Esophagus (tissue), 2 donors: ENCODE results near the gene ISOC1. TPM values are rescaled to one million over a fixed set of nuclear protein-coding genes. Genes with fewer than 3 reads are reported as not detected.
A peak's percentile ranks its signal among the peaks of the same experiment; 100 is the strongest.

Experiments used
- H3K27ac ChIP-seq, 2 donors: one replicate each; pipeline ENCODE4 v1.5.1; 2013; ENCODE audit warnings: low read depth in 2 of 2, mild to moderate bottlenecking in 2 of 2, inconsistent platforms in 1 of 2, low read length in 1 of 2, moderate library complexity in 1 of 2
- H3K27me3 ChIP-seq, 2 donors: one replicate each; pipeline ENCODE4 v1.6.1; 2013; ENCODE audit warnings: low read length in 2 of 2, control low read depth in 1 of 2, mild to moderate bottlenecking in 1 of 2; ENCODE audit not compliant: insufficient read depth in 2 of 2, control insufficient read depth in 1 of 2
- H3K36me3 ChIP-seq, 2 donors: one replicate each; pipeline ENCODE4 v1.6.1; 2013; ENCODE audit warnings: low read length in 1 of 2; ENCODE audit not compliant: control insufficient read depth in 2 of 2, insufficient read depth in 2 of 2
- H3K4me1 ChIP-seq, 2 donors: one replicate each; pipeline ENCODE4 v1.6.1; 2013; ENCODE audit warnings: low read length in 1 of 2; ENCODE audit not compliant: control insufficient read depth in 2 of 2, insufficient read depth in 2 of 2
- H3K4me3 ChIP-seq, 2 donors: one replicate each; pipeline ENCODE4 v1.5.1; 2013; ENCODE audit warnings: low read length in 2 of 2, mild to moderate bottlenecking in 2 of 2, low read depth in 1 of 2, moderate library complexity in 1 of 2
- H3K9me3 ChIP-seq, 2 donors: one replicate each; pipeline ENCODE4 v1.6.1; 2013; ENCODE audit warnings: mild to moderate bottlenecking in 2 of 2, low read depth in 1 of 2, low read length in 1 of 2, moderate library complexity in 1 of 2; ENCODE audit not compliant: control insufficient read depth in 2 of 2, insufficient read depth in 1 of 2
- WGBS, 2 donors: extraction: QIAGEN DNeasy Blood & Tissue Kit; methylation state at CpG; one replicate each; pipeline ENCODE4 v1.1.7; 2013; 5-methylcytosine and 5-hydroxymethylcytosine counted together
- polyA plus RNA-seq, 2 donors: library from polyadenylated mRNA; stranded (reverse); fragments of 200-250 nt; gene quantifications; one replicate each; pipeline ENCODE4 v1.2.3, GENCODE V29; 2013
- donor health status: healthy with polysubstance abuse.
- donor health status: Bipolar disorder and iron deficiency.

ISOC1 gene
- polyA plus RNA-seq, result 10 to 100 TPM; 15.4 to 22.7 TPM

DNA sequence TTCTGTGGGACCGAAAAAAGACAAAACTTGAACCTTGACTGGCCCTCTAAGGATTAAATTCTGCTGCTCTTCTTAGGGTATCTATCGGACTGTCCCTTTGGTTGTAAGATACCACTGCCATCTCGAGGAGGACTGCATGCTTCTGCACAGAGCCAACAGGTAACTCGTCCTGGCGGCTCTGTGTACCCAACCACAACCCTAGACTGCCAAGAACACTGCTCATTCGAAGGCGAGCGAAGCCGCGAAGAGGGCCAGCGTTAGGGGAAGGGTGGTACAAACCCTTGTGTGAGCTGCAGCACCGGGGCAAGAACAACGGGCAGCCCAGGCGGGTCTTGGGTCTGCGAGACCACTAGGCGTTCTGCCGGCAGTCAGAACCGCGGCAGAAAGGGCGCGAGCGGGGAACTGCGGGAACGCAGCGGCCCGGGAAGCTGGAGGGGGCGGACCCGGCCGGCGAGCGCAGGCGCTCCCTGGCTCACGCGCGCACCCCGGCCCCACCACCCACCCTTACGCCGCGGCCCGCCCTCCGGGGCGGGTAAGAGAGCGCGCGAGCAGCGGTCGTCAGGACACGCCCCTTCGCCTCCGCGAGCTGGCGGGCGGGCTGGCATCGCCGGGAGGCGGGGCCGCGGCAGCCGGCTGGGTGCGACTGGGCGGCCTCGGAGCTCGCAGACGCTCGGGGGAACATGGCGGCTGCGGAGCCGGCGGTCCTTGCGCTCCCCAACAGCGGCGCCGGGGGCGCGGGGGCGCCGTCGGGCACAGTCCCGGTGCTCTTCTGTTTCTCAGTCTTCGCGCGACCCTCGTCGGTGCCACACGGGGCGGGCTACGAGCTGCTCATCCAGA, at the start of gene ISOC1:
TSS of gene ISOC1 (plus strand) at position 663 of the 837 bp plus-strand sequence. CDS start at position 681, 18 bp downstream.
- 1% methylated on average over 79 to 87 of the region's 87 CpGs for WGBS, 2 donors
- H3K9me3 ChIP-seq, result no peaks in the 10 kb centered on the region
- no peaks in the 10 kb centered on the region for H3K27me3 ChIP-seq
- peak within 1 kb of the TSS; percentile 89 to 92 for H3K27ac ChIP-seq
- H3K4me3 ChIP-seq, result peak within 1 kb of the TSS; percentile 90 to 93
- H3K36me3 ChIP-seq, result no peaks in the 10 kb centered on the region
- H3K4me1 ChIP-seq, result peaks cover 0 to 2% of the 10 kb centered on the region in 2 donors

DNA sequence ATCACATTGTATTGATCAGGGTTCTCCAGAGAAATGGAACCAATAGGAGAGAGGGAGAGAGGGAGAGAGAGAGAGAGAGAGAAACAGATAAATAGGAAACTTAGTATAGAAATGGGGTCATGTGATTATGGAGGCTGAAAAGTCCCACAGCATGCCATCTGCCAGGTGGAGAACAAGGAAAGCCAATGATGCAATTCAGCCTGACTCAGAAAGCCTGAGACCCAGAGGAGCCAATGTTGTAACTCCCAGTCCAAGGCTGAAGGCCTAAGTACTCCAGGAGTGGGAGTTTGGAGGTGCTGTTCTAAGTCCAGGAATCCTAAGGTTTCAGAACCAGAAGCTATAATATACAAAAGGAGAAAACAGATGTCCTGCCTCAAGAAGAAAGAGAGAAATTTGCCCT, 48.4 kb upstream of the ISOC1 start:
- H3K27ac ChIP-seq, result no peak overlapping the region
- H3K36me3 ChIP-seq, result no peaks in the 10 kb centered on the region
- H3K4me1 ChIP-seq, result no peaks in the 10 kb centered on the region
- no peak overlapping the region for H3K4me3 ChIP-seq
- no peaks in the 10 kb centered on the region for H3K9me3 ChIP-seq
- H3K27me3 ChIP-seq, result no peaks in the 10 kb centered on the region

DNA sequence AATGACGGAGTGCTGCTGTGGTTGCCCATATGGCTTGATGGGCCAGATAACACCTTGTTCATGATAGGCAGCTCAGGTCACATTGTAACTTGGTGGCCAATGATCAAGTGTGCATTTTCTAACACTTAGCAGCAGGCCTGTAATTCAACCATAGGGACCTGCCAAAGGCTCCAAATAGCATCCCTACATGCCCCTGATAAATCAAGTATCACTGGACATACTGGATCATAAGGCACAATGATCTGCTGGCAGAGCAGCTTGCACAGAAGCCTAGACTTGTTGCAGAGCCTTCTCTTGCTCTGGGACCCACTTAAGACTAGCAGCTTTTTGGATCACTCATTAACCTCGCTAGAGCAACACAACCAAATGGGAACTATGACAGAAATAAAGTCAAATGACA, 46.0 kb upstream of the ISOC1 start:
- WGBS, 2 donors, result 56 to 62% methylated on average over 2 of the region's 2 CpGs
- H3K4me1 ChIP-seq, result no peaks in the 10 kb centered on the region
- no peak overlapping the region for H3K27ac ChIP-seq
- H3K36me3 ChIP-seq, result no peaks in the 10 kb centered on the region
- H3K27me3 ChIP-seq, result no peaks in the 10 kb centered on the region
- no peaks in the 10 kb centered on the region for H3K9me3 ChIP-seq
- H3K4me3 ChIP-seq, result no peak overlapping the region

GRCh38 chr5:129049126-129049799, 45.3 kb upstream of the ISOC1 start:
- Histone ChIP-seq H3K36me3 (no peaks in the 10 kb centered on the region), H3K27me3 (no peaks in the 10 kb centered on the region), H3K9me3 (no peaks in the 10 kb centered on the region), H3K27ac (no peak overlapping the region), H3K4me3 (no peak overlapping the region), H3K4me1 (no peaks in the 10 kb centered on the region)
- 40 to 45% methylated on average over 2 of the region's 2 CpGs for WGBS, 2 donors

- Histone ChIP-seq H3K4me1 (no peaks in the 10 kb centered on the region), H3K36me3 (no peaks in the 10 kb centered on the region), H3K4me3 (no peak overlapping the region), H3K27me3 (no peaks in the 10 kb centered on the region), H3K27ac (no peak overlapping the region), H3K9me3 (no peaks in the 10 kb centered on the region)
- WGBS, 2 donors, result 35 to 51% methylated on average over 4 of the region's 4 CpGs
Observed at GRCh38 chr5:129051283-129051682, 43.3 kb upstream of the ISOC1 start.

DNA sequence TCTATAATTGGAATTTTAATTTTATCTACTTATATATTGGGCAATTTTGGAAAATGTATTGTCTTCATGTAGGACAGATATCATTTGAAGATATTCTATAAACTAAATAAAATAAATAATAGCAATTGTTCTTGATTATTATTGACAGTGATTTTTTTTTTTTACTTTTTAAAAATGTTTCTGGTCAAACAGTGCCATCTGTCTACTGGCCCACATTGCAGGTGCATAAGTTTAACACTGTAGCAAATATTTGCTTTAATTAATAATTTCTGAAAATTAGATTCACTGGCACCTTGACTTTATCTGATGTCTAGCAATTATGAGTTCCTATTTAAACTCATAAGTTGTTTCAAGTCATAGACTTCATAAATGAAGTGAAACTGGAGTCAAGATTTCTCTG, 41.1 kb upstream of the ISOC1 start:
- Histone ChIP-seq H3K27me3 (no peaks in the 10 kb centered on the region), H3K4me3 (no peak overlapping the region), H3K4me1 (no peaks in the 10 kb centered on the region), H3K9me3 (no peaks in the 10 kb centered on the region), H3K27ac (no peak overlapping the region), H3K36me3 (no peaks in the 10 kb centered on the region)

- 83 to 84% methylated on average over 3 of the region's 3 CpGs for WGBS, 2 donors
- peaks cover 0 to 2% of the 10 kb centered on the region in 2 donors for H3K4me1 ChIP-seq
- no peaks in the 10 kb centered on the region for H3K36me3 ChIP-seq
- H3K27me3 ChIP-seq, result no peaks in the 10 kb centered on the region
- no peaks in the 10 kb centered on the region for H3K9me3 ChIP-seq
- H3K27ac ChIP-seq, result no peak overlapping the region
- H3K4me3 ChIP-seq, result no peak overlapping the region
Observed at GRCh38 chr5:129057329-129057728, 37.2 kb upstream of the ISOC1 start.

GRCh38 chr5:129061849-129062248, 32.7 kb upstream of the ISOC1 start:
- no peaks in the 10 kb centered on the region for H3K9me3 ChIP-seq
- H3K4me3 ChIP-seq, result no peak overlapping the region
- H3K27me3 ChIP-seq, result no peaks in the 10 kb centered on the region
- H3K27ac ChIP-seq, result no peak overlapping the region
- 60 to 74% methylated on average over 2 of the region's 2 CpGs for WGBS, 2 donors
- peaks cover 0 to 2% of the 10 kb centered on the region in 2 donors for H3K4me1 ChIP-seq
- no peaks in the 10 kb centered on the region for H3K36me3 ChIP-seq

- WGBS, 2 donors, result 17 to 44% methylated on average over 1 of the region's 1 CpG
- H3K36me3 ChIP-seq, result no peaks in the 10 kb centered on the region
- H3K27ac ChIP-seq, result no peak overlapping the region
- peaks cover 0 to 2% of the 10 kb centered on the region in 2 donors for H3K4me1 ChIP-seq
- no peak overlapping the region for H3K4me3 ChIP-seq
- H3K9me3 ChIP-seq, result no peaks in the 10 kb centered on the region
- H3K27me3 ChIP-seq, result no peaks in the 10 kb centered on the region
Observed at GRCh38 chr5:129063483-129064113, 31.0 kb upstream of the ISOC1 start.
